Stimulated activated CD8-positive, alpha-beta memory T cell treated with anti-CD3 and anti-CD28 coated beads, Interleukin-15, amount 100 ng/mL, for 1 hour (primary cell): ENCODE measurements around the gene TBC1D1.
"Not testable (repeated sequence)": the region's sequence is repeated elsewhere in the genome, so short reads cannot be mapped to it uniquely, and the experiment has no call there.

Experiments used
- DNase-seq: peaks from one replicate; pipeline ENCODE4 v3.0.0-alpha.2; 2020; ENCODE audit warnings: low read depth

Gene TBC1D1

GRCh38 chr4:38013461-38014366, 122.8 kb downstream of the TBC1D1 start:
- no peak for DNase-seq

- DNase-seq = no peak
Measured at GRCh38 chr4:38014421-38014852, 123.6 kb downstream of the TBC1D1 start.

DNA sequence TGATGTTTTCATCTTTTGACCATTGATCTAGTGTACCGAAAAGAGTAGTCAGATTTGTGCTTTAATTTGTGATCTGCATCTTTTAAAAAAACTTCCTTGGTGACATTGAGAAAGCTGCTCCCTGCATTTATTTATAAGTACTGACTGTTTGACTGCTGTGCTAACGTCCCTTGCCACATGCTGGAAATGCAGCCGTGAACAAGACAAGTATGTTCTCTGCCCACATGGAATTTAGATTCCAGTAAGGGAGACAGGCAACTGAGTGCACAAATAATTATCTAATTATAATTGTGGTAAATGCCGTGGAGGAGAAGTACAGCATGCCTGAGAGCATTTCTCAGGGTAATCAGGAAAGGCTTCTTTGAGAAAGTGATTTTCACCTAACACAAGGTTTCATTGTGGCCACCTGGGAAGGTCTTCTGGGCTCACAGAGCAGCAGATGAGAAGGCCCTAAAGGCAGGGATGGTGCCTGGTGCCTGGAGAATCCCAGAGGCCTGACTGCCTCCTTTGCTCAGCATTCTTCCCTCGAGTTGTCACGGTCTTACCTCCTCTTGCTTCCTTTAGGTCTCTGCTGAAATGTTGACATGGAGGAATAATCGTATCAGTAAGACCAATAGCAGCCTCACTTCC, 125.1 kb downstream of the TBC1D1 start:
- no peak for DNase-seq

DNA sequence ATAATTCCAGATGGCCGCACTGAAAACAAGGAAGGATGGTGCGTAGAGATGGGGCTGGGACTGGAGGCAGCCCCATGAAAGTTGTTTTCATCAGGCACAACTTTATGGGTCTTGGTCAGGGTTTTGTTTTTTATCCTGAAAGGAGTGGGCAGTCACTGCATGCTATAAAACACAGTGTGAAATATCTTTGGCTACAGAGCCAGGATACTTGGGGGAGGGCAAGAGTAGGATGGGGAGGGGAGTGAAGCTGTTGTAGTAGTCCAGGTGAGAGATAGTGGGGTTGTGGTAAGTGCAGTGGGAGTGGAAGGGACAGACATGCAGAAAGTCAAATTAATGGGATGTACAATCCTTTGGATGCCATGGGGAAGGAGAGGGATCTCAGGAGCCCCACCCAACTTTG, 125.8 kb downstream of the TBC1D1 start:
- no peak for DNase-seq

- no peak for DNase-seq
Measured at GRCh38 chr4:38017609-38018008, 126.7 kb downstream of the TBC1D1 start.

GRCh38 chr4:38020386-38020785, 129.5 kb downstream of the TBC1D1 start:
- DNase-seq = no peak

GRCh38 chr4:38020961-38021360, 130.1 kb downstream of the TBC1D1 start:
- DNase-seq = not testable (repeated sequence)

DNA sequence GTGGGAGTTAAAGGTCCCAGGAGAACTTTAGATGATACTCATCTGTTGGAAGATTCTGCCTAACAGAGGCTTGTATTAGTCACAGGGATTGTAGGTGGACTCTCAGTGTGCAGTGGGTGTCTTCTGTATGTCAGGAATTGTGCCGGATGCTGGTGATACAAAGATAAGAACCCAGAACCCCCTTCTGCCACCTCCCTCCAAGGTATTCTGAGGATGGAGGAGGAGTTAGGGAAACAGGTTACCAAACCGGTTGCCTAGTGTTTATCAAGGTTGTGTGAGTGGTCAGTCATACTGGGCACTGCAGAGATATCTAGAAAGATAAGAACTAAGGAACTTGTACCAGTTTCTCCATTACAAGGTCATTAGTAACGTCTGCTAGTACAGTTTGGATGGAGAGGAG, 130.9 kb downstream of the TBC1D1 start:
- DNase-seq = no peak

DNA sequence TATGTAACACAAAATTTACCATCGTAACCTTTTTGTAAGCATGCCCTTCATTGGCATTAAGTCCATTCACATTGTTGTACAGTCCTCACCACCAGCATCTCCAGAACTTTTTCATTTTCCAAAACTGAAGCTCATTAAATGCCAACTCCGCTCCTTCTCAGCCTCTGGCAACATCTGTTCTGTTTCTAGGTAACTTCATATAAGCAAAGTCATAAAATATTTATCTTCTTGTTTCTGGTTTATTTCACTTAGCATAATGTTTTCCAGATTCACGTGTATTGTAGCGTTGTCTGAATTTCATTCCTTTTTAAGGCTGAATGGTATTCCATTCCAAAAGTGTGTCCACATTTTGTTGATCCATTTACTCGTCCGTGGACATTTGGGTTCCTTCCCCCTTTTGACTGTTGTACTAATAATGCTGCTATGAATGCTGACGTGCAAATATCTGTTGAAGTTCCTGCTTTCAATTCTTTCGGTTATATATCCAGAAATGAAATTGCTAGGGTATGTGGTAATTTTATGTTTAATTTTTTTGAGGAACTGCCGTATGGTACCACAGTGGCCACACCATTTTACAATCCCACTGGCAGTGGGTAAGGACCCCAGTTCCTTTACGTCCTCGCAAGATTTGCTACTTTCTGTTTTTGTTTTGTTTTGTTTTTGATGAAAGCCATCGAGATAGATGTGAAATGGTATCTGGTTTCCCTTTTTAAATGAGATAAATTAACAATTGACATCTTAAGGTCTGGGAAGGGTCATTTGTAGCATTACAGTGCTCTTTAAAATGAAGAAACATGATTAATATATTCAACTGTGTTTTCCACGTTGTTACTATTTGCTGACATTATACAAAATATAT, 132.7 kb downstream of the TBC1D1 start:
- DNase-seq = no peak

- DNase-seq = no peak
Measured at GRCh38 chr4:38024206-38024509, 133.3 kb downstream of the TBC1D1 start.

DNA sequence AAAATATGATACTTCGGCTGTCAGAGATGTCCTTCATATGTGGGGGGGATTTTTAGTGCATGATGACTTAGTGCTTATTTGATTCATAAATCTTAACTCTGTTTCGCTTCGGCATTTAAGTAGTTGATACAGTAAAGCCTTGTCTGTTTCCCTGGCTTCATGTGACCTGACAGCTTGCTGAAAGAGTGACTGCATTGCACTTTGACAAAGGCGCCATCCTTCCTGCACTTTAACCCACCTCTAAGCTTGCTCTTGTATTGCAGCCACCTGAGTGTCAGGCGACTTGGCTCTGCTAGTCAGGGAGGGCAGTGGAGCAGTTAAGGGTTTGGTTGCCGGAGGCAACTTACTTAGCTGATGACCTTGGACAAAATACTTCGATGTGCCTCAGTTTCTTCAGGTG, 134.8 kb downstream of the TBC1D1 start:
- DNase-seq = no peak

DNA sequence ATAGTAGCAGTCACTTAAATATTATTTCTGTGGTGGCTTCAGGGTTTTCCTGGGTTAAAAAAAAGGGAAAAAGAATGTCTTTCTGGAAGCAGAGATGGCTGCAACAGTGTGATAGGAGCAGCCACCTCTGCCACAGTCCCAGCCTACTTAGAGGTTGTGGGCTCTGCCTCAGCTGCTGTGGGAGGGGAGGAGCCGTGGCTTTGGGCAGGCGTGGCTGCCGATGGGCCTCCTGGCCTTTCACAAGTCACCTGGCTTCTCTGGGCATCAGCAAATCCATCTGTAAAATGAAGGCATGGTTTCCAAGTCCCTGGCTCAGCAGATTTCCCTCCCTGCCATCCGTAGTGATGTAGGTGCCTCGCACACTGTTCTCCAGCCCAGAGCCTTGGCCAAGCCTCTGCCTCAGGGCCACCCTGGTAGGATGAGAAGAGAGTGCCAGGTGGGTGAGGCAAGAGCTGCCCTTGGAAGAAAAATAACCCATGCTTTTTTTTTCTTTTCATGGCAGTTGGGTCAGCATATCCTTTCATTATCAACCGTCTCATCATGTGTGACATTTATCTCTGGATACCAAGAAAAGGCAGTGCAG, 135.4 kb downstream of the TBC1D1 start:
- no peak for DNase-seq

DNA sequence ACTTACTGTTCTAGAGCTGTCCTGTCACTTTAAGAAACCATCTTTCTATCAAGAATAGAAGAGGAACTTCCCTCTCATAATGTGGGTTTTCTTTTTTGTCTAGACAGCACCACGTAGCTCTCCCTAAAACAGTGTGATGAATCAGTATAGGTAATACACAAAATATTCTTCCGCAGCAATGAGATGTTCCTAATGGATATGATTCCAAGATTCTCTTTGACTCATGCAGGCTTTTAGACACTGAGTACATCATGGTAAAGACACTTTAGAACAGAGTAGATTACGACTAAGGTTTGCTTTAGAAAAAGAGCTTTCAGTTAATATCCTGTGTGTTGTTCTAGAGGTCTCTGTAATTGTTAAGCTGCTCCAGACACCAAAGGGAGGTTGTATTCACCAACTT, 139.1 kb downstream of the TBC1D1 start:
- no peak for DNase-seq

DNA sequence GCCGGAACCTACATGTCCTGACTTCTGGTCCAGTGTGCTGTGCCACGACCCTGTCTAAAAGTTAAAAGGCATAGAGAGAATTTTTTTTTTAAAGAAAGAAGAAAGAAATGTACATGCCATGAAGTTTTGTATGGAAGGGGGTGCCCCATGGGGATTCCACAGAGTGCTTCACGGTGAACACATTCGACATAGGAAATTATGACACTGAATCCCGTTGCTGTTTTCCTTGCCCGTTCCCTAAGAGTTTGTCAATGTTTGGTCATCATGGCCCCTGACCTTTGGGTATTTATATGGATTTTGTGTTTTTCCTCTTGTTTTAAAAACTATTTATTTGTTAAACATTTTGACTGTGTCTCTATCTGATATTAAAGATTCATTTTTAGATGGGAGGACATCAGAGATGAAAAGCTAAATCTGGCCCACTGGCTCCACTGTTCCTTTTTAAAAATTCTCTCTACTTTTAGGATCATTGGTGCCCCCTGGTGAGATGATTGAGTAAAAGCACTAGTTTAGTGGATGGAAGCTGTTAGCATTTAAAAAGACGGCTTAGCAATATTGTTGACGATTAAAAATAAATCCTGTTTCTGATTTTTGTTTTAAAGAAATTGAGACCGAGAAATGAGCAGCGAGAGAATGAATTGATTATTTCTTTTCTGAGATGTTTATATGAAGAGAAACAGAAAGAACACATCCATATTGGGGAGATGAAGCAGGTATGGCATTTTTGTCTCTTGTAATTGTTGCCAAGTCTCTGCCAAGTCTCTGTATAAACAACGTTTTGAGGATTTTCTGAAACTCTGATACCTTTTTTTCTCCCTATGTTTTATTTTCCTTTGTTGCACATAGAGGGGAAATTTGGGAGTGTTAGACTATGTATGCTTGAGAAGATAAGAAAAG, 144.3 kb downstream of the TBC1D1 start:
- DNase-seq = no peak

- DNase-seq = no peak
Measured at GRCh38 chr4:38036548-38036947, 145.7 kb downstream of the TBC1D1 start.

DNA sequence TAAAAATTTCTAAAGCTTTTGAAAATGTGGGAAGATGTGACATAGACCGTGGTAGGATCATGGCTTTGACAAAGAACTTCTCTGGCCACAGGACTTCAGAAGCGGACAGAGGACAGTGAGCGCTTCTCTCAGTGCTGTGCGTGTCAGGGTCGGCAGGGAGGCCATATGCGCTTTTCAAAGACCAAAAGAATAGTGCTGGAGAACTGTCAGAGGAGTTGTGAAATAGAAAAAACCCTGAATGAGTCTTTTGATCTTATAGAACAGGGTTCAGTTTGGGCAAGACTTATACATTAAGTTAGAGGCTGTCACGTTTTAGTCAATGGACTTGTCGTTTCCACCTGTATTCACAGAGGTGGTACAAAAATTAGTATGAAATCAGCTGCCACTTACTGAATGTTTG, 146.7 kb downstream of the TBC1D1 start:
- no peak for DNase-seq

DNA sequence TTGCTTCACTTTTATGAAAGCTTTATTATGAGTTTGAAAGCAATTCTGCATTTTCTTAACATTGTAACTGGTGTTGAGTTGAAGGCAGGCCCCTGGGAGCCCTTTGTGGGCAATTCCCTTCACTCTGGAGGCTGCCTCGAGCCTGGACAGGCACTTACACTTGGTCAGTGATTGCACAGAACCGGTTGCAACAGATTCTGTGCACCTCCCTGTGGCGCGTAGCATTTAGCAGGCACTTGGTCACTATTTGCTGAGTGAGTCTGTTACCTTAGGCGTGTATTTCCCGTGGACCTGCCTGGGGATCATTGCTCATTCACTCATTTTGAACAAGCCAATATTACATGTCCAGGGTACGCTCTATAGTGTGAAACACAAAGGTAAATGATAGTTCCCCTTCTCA, 149.7 kb downstream of the TBC1D1 start:
- DNase-seq = no peak

DNA sequence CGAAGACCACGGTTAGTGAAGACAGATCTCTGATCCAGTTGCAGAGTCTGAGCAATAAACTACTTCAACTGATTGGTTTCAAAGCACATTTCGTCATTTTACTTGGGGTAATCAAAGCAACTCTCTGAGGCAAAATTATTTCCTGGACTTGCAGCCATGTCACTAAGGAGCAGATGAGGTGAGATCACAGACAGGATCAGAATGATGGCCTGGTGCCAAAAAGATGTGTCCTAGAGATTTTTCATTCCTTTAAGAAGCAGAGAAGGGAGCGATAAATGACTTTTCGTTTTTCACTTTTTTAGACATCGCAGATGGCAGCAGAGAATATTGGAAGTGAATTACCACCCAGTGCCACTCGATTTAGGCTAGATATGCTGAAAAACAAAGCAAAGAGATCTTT, 153.2 kb downstream of the TBC1D1 start:
- DNase-seq = no peak

- no peak for DNase-seq
Measured at GRCh38 chr4:38045289-38045988, 154.6 kb downstream of the TBC1D1 start.

GRCh38 chr4:38046727-38047489, 156.0 kb downstream of the TBC1D1 start:
- DNase-seq = no peak
